H9 (cell line): ENCODE data around the gene COL4A2. TPM values are rescaled to one million over a fixed set of nuclear protein-coding genes. Genes with fewer than 3 reads are reported as not detected.

Experiments
- DNase-seq: peaks from one replicate; pipeline ENCODE4 v3.0.0-alpha.2; 2017
- H2AFZ ChIP-seq: one replicate; pipeline ENCODE4 v1.6.1; 2013; ENCODE audit warnings: mild to moderate bottlenecking, low read length, control low read depth, moderate library complexity
- H2AK5ac ChIP-seq: 2 replicates; pipeline ENCODE4 v1.6.1; 2013; ENCODE audit warnings: low read length, control low read depth, mixed read lengths; ENCODE audit not compliant: insufficient read length
- H2BK120ac ChIP-seq: one replicate; pipeline ENCODE4 v1.6.1; 2013; ENCODE audit warnings: low read depth, mild to moderate bottlenecking, low read length, control low read depth, inconsistent platforms; ENCODE audit not compliant: poor library complexity, severe bottlenecking
- H2BK12ac ChIP-seq: 2 replicates; pipeline ENCODE4 v1.6.1; 2013; ENCODE audit warnings: low read length, control low read depth, mixed read lengths, low read depth; ENCODE audit not compliant: insufficient read length
- H2BK15ac ChIP-seq: 2 replicates; pipeline ENCODE4 v1.6.1; 2013; ENCODE audit warnings: low read depth, low read length, control low read depth
- H2BK20ac ChIP-seq: one replicate; pipeline ENCODE4 v1.6.1; 2013; ENCODE audit warnings: low read depth, mild to moderate bottlenecking, low read length, control low read depth, inconsistent platforms; ENCODE audit not compliant: poor library complexity, severe bottlenecking
- H2BK5ac ChIP-seq: 2 replicates; pipeline ENCODE4 v1.6.1; 2013; ENCODE audit warnings: low read length, control low read depth, mixed read lengths; ENCODE audit not compliant: insufficient read length
- H3K14ac ChIP-seq: 2 replicates; pipeline ENCODE4 v1.6.1; 2013; ENCODE audit warnings: low read length, control low read depth; ENCODE audit not compliant: insufficient read depth
- H3K18ac ChIP-seq: 2 replicates; pipeline ENCODE4 v1.6.1; 2013; ENCODE audit warnings: low read depth, mild to moderate bottlenecking, mixed read lengths, low read length, control low read depth; ENCODE audit not compliant: insufficient read length
- H3K23ac ChIP-seq: 2 replicates; pipeline ENCODE4 v1.6.1; 2013; ENCODE audit warnings: low read length, control low read depth, mixed read lengths, low read depth; ENCODE audit not compliant: insufficient read length
- H3K23me2 ChIP-seq: 2 replicates; pipeline ENCODE4 v1.6.1; 2013; ENCODE audit warnings: low read depth, mild to moderate bottlenecking, mixed read lengths, low read length, control low read depth; ENCODE audit not compliant: insufficient read length, poor library complexity, severe bottlenecking
- H3K27ac ChIP-seq: 2 replicates; pipeline ENCODE4 v1.5.1; 2013; ENCODE audit warnings: low read length, control low read depth, mixed read lengths, low read depth; ENCODE audit not compliant: insufficient read length
- H3K27me3 ChIP-seq: 2 replicates; pipeline ENCODE4 v1.6.1; 2013; ENCODE audit warnings: low read length, control low read depth, inconsistent platforms; ENCODE audit not compliant: insufficient read depth
- H3K4ac ChIP-seq: 2 replicates; pipeline ENCODE4 v1.6.1; 2013; ENCODE audit warnings: low read depth, mild to moderate bottlenecking, control low read depth, inconsistent platforms, low read length, moderate library complexity
- H3K4me1 ChIP-seq: 2 replicates; pipeline ENCODE4 v1.6.1; 2013; ENCODE audit warnings: low read length, control low read depth, inconsistent platforms; ENCODE audit not compliant: insufficient read depth
- H3K4me2 ChIP-seq: 2 replicates; pipeline ENCODE4 v1.6.1; 2013; ENCODE audit warnings: low read length, control low read depth, mixed read lengths; ENCODE audit not compliant: insufficient read length, insufficient read depth
- H3K56ac ChIP-seq: 2 replicates; pipeline ENCODE4 v1.6.1; 2013; ENCODE audit warnings: low read depth, mild to moderate bottlenecking, mixed read lengths, low read length, control low read depth; ENCODE audit not compliant: insufficient read length
- H3K79me1 ChIP-seq: 2 replicates; pipeline ENCODE4 v1.6.1; 2013; ENCODE audit warnings: low read depth, mild to moderate bottlenecking, moderate library complexity, low read length, control low read depth, inconsistent platforms; ENCODE audit not compliant: insufficient read depth, poor library complexity, severe bottlenecking
- H3K79me2 ChIP-seq: 2 replicates; pipeline ENCODE4 v1.6.1; 2013; ENCODE audit warnings: low read length, control low read depth, inconsistent platforms; ENCODE audit not compliant: insufficient read depth
- H3K9ac ChIP-seq: 2 replicates; pipeline ENCODE4 v1.6.1; 2013; ENCODE audit warnings: low read length, control low read depth, mixed read lengths; ENCODE audit not compliant: insufficient read length; ENCODE audit errors: extremely low read depth
- H3K9me3 ChIP-seq: one replicate; pipeline ENCODE4 v1.6.1; 2013; ENCODE audit warnings: low read depth, low read length, inconsistent platforms; ENCODE audit not compliant: control insufficient read depth
- H3T11ph ChIP-seq: one replicate; pipeline ENCODE4 v1.6.1; 2013; ENCODE audit warnings: mild to moderate bottlenecking, low read length, control low read depth, inconsistent platforms
- H4K20me1 ChIP-seq: one replicate; pipeline ENCODE4 v1.6.1; 2013; ENCODE audit not compliant: control insufficient read depth, insufficient read length, insufficient read depth
- H4K5ac ChIP-seq: 2 replicates; pipeline ENCODE4 v1.6.1; 2013; ENCODE audit warnings: low read depth, mild to moderate bottlenecking, mixed read lengths, low read length, control low read depth; ENCODE audit not compliant: insufficient read length
- H4K8ac ChIP-seq: replicated peaks from 2 replicates; pipeline ENCODE4 v1.6.1; 2013; ENCODE audit warnings: low read length, control low read depth, mixed read lengths, low read depth; ENCODE audit not compliant: insufficient read length
- H4K91ac ChIP-seq: 2 replicates; pipeline ENCODE4 v1.6.1; 2013; ENCODE audit warnings: low read depth, mild to moderate bottlenecking, moderate library complexity, mixed read lengths, low read length, control low read depth; ENCODE audit not compliant: insufficient read length
- H3K27ac Mint-ChIP-seq, 3 experiments: 2 replicates in 2 of 3; 3 replicates in 1 of 3; pipeline ENCODE4 v1.8.0; 2020 to 2021; ENCODE audit warnings: mixed read lengths in 3 of 3, mild to moderate bottlenecking in 1 of 3, moderate library complexity in 1 of 3
- H3K27me3 Mint-ChIP-seq: 2 replicates; pipeline ENCODE4 v1.8.0; 2021; ENCODE audit warnings: low read depth, mild to moderate bottlenecking, moderate library complexity, mixed read lengths
- H3K36me3 Mint-ChIP-seq, 3 experiments: 2 replicates in 2 of 3; 3 replicates in 1 of 3; pipeline ENCODE4 v1.8.0; 2020 to 2021; ENCODE audit warnings: low read depth in 3 of 3, mixed read lengths in 3 of 3; ENCODE audit not compliant: insufficient read depth in 1 of 3
- H3K4me1 Mint-ChIP-seq, 2 experiments: 2 replicates each; pipeline ENCODE4 v1.8.0; 2020; ENCODE audit warnings: mixed read lengths in 2 of 2
- H3K4me3 Mint-ChIP-seq, 2 experiments: 2 replicates in 1 of 2; 3 replicates in 1 of 2; pipeline ENCODE4 v1.8.0; 2020 to 2021; ENCODE audit warnings: mild to moderate bottlenecking in 2 of 2, mixed read lengths in 2 of 2, moderate library complexity in 1 of 2
- H3K9me3 Mint-ChIP-seq, 2 experiments: 2 replicates in 1 of 2; 3 replicates in 1 of 2; pipeline ENCODE4 v1.8.0; 2020; ENCODE audit warnings: mild to moderate bottlenecking in 2 of 2, mixed read lengths in 2 of 2, moderate library complexity in 1 of 2
- WGBS: extraction: QIAGEN DNeasy Blood & Tissue Kit; methylation state at CpG from one replicate; pipeline ENCODE4 v1.1.7; 2013; ENCODE audit warnings: missing lambda C conversion rate, low lambda C conversion rate, mixed read lengths; ENCODE audit not compliant: insufficient read length; ENCODE audit errors: extremely low coverage; 5-methylcytosine and 5-hydroxymethylcytosine counted together
- total RNA-seq: library from RNA; stranded (reverse); gene quantifications from 2 replicates; pipeline ENCODE4 v1.2.1, GENCODE V29; 2021
- TF ChIP-seq, protein P1 (sequence below): fragments of 200-600 bp; sonication (generic); conservative IDR thresholded peaks from 3 replicates; pipeline ENCODE4 v1.8.0; 2021; ENCODE audit warnings: antibody characterized with exemption, mild to moderate bottlenecking

COL4A2 gene
- total RNA-seq, 1 experiment from 2014 or later: 76.5 TPM

DNA sequence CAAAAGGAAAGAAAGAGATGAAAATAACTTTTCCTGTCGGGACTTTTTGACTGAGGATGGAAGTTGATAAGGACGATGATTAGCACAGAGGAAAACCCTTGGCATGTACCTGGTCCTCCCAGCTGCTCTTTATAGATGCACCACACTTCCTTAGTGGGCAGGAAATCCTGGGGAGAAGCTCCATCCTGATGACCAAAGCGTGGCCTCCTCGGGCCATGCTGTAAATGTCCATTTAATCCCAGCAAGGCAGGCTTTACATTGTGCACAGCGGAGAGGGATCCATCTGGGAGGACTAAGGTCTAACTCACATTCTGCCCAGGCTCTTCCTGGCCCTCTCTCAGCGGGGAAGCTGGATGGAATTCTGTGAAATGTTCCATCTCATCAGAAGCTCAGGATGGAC, 113.5 kb downstream of the COL4A2 start:
- Histone ChIP-seq H3K14ac (no peak overlapping the region), H3K4me1 (no peaks in the 10 kb centered on the region), H2AFZ (no peak overlapping the region), H3K18ac (no peak overlapping the region), H2BK5ac (no peak overlapping the region), H4K91ac (no peak overlapping the region), H3K56ac (no peak overlapping the region), H2BK12ac (no peak overlapping the region), H3K27ac (no peak overlapping the region), H2BK15ac (no peak overlapping the region), H4K20me1 (no peaks in the 10 kb centered on the region), H4K5ac (no peak overlapping the region), H3K9me3 (no peaks in the 10 kb centered on the region), H3K4ac (no peak overlapping the region), H3K4me2 (no peak overlapping the region), H3K23ac (no peak overlapping the region), H2BK20ac (no peak overlapping the region), H3K79me1 (no peaks in the 10 kb centered on the region), H3K79me2 (no peaks in the 10 kb centered on the region), H2AK5ac (no peak overlapping the region), H3K9ac (no peak overlapping the region), H3T11ph (no peak overlapping the region), H2BK120ac (no peak overlapping the region), H4K8ac (no peak overlapping the region), H3K23me2 (no peaks in the 10 kb centered on the region), H3K27me3 (no peaks in the 10 kb centered on the region)
- no peak for DNase-seq
- TF ChIP-seq, protein P1, sequence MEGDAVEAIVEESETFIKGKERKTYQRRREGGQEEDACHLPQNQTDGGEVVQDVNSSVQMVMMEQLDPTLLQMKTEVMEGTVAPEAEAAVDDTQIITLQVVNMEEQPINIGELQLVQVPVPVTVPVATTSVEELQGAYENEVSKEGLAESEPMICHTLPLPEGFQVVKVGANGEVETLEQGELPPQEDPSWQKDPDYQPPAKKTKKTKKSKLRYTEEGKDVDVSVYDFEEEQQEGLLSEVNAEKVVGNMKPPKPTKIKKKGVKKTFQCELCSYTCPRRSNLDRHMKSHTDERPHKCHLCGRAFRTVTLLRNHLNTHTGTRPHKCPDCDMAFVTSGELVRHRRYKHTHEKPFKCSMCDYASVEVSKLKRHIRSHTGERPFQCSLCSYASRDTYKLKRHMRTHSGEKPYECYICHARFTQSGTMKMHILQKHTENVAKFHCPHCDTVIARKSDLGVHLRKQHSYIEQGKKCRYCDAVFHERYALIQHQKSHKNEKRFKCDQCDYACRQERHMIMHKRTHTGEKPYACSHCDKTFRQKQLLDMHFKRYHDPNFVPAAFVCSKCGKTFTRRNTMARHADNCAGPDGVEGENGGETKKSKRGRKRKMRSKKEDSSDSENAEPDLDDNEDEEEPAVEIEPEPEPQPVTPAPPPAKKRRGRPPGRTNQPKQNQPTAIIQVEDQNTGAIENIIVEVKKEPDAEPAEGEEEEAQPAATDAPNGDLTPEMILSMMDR: no peak
- Mint-ChIP-seq H3K27ac (peak overlapping the region in 1 of 3 experiments; percentile 50; a peak in 2 of 7 replicates), H3K36me3 (peaks cover 0 to 3% (median 3%) of the 10 kb centered on the region in 3 experiments; a peak in 2 of 7 replicates), H3K4me3 (no peak overlapping the region), H3K9me3 (no peaks in the 10 kb centered on the region), H3K4me1 (peaks cover 9 to 14% of the 10 kb centered on the region in 2 experiments), H3K27me3 (no peaks in the 10 kb centered on the region)
- no CpG with 5 or more reads among the region's 6 CpGs for WGBS
